WTC11 (cell line): ENCODE results near the gene DMD. TPM values are rescaled to one million over a fixed set of nuclear protein-coding genes. Genes with fewer than 3 reads are reported as not detected.

ENCODE experiments used
- ATAC-seq: fragments of 200-7000 bp; cut with Tn5 transposase; 2 replicates; pipeline ENCODE4 v1.10.0; 2021; ENCODE audit warnings: mild to moderate bottlenecking, moderate library complexity
- CTCF ChIA-PET: fragments of 300-600 bp; sonication (Branson Sonifier 250); formaldehyde crosslinking; loops from one replicate; lab custom pipeline; 2021; ENCODE audit warnings: antibody characterized with exemption; lab: Charles Lee
- POLR2A ChIA-PET: fragments of 350-600 bp; sonication (Branson Sonifier 250); formaldehyde crosslinking; loops from one replicate; lab custom pipeline; 2021; ENCODE audit warnings: antibody characterized with exemption; lab: Charles Lee
- DNase-seq: peaks from one replicate; pipeline ENCODE4 v3.0.0; 2021; ENCODE audit warnings: low spot score
- H3K27ac Mint-ChIP-seq: 2 replicates; pipeline ENCODE4 v1.8.0; 2021; ENCODE audit warnings: mixed read lengths
- H3K27me3 Mint-ChIP-seq: 2 replicates; pipeline ENCODE4 v1.8.0; 2021; ENCODE audit warnings: low read depth, mild to moderate bottlenecking, moderate library complexity, mixed read lengths
- H3K36me3 Mint-ChIP-seq: 2 replicates; pipeline ENCODE4 v1.8.0; 2021; ENCODE audit warnings: mixed read lengths
- H3K4me1 Mint-ChIP-seq: 2 replicates; pipeline ENCODE4 v1.8.0; 2022; ENCODE audit warnings: mixed read lengths
- H3K4me3 Mint-ChIP-seq: 2 replicates; pipeline ENCODE4 v1.8.0; 2021; ENCODE audit warnings: mild to moderate bottlenecking, moderate library complexity, mixed read lengths
- H3K9me3 Mint-ChIP-seq: 2 replicates; pipeline ENCODE4 v1.8.0; 2021; ENCODE audit warnings: mixed read lengths
- ATF1 ChIP-seq: sonication (generic); formaldehyde crosslinking; IDR thresholded peaks from 2 replicates; pipeline ENCODE4 v1.8.1; 2023; ENCODE audit warnings: mild to moderate bottlenecking, moderate library complexity, missing genetic modification reagents
- CBFB ChIP-seq: sonication (generic); formaldehyde crosslinking; IDR thresholded peaks from 2 replicates; pipeline ENCODE4 v1.8.1; 2022; ENCODE audit warnings: mild to moderate bottlenecking, low read depth, missing genetic modification reagents
- CREM ChIP-seq: sonication (generic); formaldehyde crosslinking; IDR thresholded peaks from 2 replicates; pipeline ENCODE4 v1.8.1; 2022; ENCODE audit warnings: mild to moderate bottlenecking, missing genetic modification reagents, moderate library complexity
- FOXP1 ChIP-seq: sonication (generic); formaldehyde crosslinking; IDR thresholded peaks from 2 replicates; pipeline ENCODE4 v1.8.0; 2022; ENCODE audit warnings: missing genetic modification reagents, mild to moderate bottlenecking, moderate library complexity, borderline replicate concordance
- HMGXB4 ChIP-seq: sonication (generic); formaldehyde crosslinking; IDR thresholded peaks from 2 replicates; pipeline ENCODE4 v1.8.1; 2023; ENCODE audit warnings: mild to moderate bottlenecking, moderate library complexity, missing genetic modification reagents
- IRF1 ChIP-seq: sonication (generic); formaldehyde crosslinking; IDR thresholded peaks from 2 replicates; pipeline ENCODE4 v1.8.0; 2023; ENCODE audit warnings: missing genetic modification reagents
- NFYB ChIP-seq: sonication (generic); formaldehyde crosslinking; conservative IDR thresholded peaks from 2 replicates; pipeline ENCODE4 v1.8.0; 2022; ENCODE audit warnings: low read depth, missing genetic modification reagents
- NR3C1 ChIP-seq: sonication (generic); formaldehyde crosslinking; conservative IDR thresholded peaks from 2 replicates; pipeline ENCODE4 v1.8.1; 2023; ENCODE audit warnings: low read depth, mild to moderate bottlenecking, missing genetic modification reagents
- SMAD3 ChIP-seq: sonication (generic); formaldehyde crosslinking; IDR thresholded peaks from 2 replicates; pipeline ENCODE4 v1.8.0; 2022; ENCODE audit warnings: missing genetic modification reagents, mild to moderate bottlenecking, borderline replicate concordance
- SMAD4 ChIP-seq: sonication (generic); formaldehyde crosslinking; IDR thresholded peaks from 2 replicates; pipeline ENCODE4 v1.8.0; 2022; ENCODE audit warnings: mild to moderate bottlenecking, missing genetic modification reagents
- TCF7 ChIP-seq: sonication (generic); formaldehyde crosslinking; IDR thresholded peaks from 2 replicates; pipeline ENCODE4 v1.8.0; 2022; ENCODE audit warnings: mild to moderate bottlenecking, low read depth, missing genetic modification reagents, moderate library complexity
- TEAD1 ChIP-seq: sonication (generic); formaldehyde crosslinking; IDR thresholded peaks from 2 replicates; pipeline ENCODE4 v1.8.0; 2022; ENCODE audit warnings: mild to moderate bottlenecking, missing genetic modification reagents
- ZBTB21 ChIP-seq: sonication (generic); formaldehyde crosslinking; IDR thresholded peaks from 2 replicates; pipeline ENCODE4 v1.8.1; 2023; ENCODE audit warnings: mild to moderate bottlenecking, missing genetic modification reagents, borderline replicate concordance
- ZNF138 ChIP-seq: sonication (generic); formaldehyde crosslinking; conservative IDR thresholded peaks from 2 replicates; pipeline ENCODE4 v1.8.1; 2022; ENCODE audit warnings: mild to moderate bottlenecking, moderate library complexity, missing genetic modification reagents
- ZNF219 ChIP-seq: sonication (generic); formaldehyde crosslinking; IDR thresholded peaks from 2 replicates; pipeline ENCODE4 v1.8.0; 2023; ENCODE audit warnings: missing genetic modification reagents, mild to moderate bottlenecking, borderline replicate concordance
- ZNF317 ChIP-seq: sonication (generic); formaldehyde crosslinking; IDR thresholded peaks from 2 replicates; pipeline ENCODE4 v1.8.1; 2023; ENCODE audit warnings: low read depth, mild to moderate bottlenecking, moderate library complexity, missing genetic modification reagents, borderline replicate concordance
- ZNF423 ChIP-seq: fragments of 250-450 bp; sonication (Bioruptor Pico); IDR thresholded peaks from 2 replicates; pipeline ENCODE4 v2.1.2; 2022; ENCODE audit warnings: mild to moderate bottlenecking, moderate library complexity
- ZNF425 ChIP-seq: fragments of 250-450 bp; sonication (Bioruptor Pico); conservative IDR thresholded peaks from 2 replicates; pipeline ENCODE4 v1.9.0; 2021; ENCODE audit warnings: mild to moderate bottlenecking
- ZNF532 ChIP-seq: fragments of 250-450 bp; sonication (Bioruptor Pico); IDR thresholded peaks from 2 replicates; pipeline ENCODE4 v1.9.0; 2021; ENCODE audit warnings: mild to moderate bottlenecking, borderline replicate concordance
- total RNA-seq: library from RNA; stranded (reverse); gene quantifications from 3 replicates; pipeline ENCODE4 v1.2.3, GENCODE V29; 2021

DMD gene
- total RNA-seq, 1 experiment from 2014 or later: 9.1 TPM

- no peak for TF ChIP-seq ZNF317 (CRISPR knock-in tag)
Observed at GRCh38 chrX:32501606-32502005, 709.7 kb downstream of the DMD start (continued).

GRCh38 chrX:32496671-32497070 lies 714.7 kb downstream of the DMD start:
- no peak for ATAC-seq
- H3K4me1 Mint-ChIP-seq: no peaks in the 10 kb centered on the region
- no peaks in the 10 kb centered on the region for H3K27me3 Mint-ChIP-seq
- no peak for DNase-seq
- CTCF ChIA-PET: no interaction called here
- TF ChIP-seq CREM (CRISPR knock-in tag): no peak
- no peak for TF ChIP-seq FOXP1 (CRISPR knock-in tag)
- no peak for TF ChIP-seq NR3C1
- no peak for TF ChIP-seq ZNF532 (CRISPR knock-in tag)
- no peak for TF ChIP-seq SMAD3 (CRISPR knock-in tag)
- no peak for TF ChIP-seq IRF1
- TF ChIP-seq ZNF138 (CRISPR knock-in tag): no peak
- no peak for TF ChIP-seq ZNF219 (CRISPR knock-in tag)
- no peak for TF ChIP-seq ATF1 (CRISPR knock-in tag)
- TF ChIP-seq ZNF423 (CRISPR knock-in tag): no peak
- TF ChIP-seq HMGXB4 (CRISPR knock-in tag): no peak
- TF ChIP-seq ZNF425: no peak
- TF ChIP-seq TEAD1: no peak
- no peak for TF ChIP-seq CBFB (CRISPR knock-in tag)
- TF ChIP-seq, all 79 proteins: peak for 0
- Mint-ChIP-seq H3K27ac (no peak overlapping the region), H3K4me3 (no peak overlapping the region), H3K9me3 (no peaks in the 10 kb centered on the region), H3K36me3 (no peaks in the 10 kb centered on the region)
- POLR2A ChIA-PET: no interaction called here

- Mint-ChIP-seq H3K36me3 (no peaks in the 10 kb centered on the region), H3K9me3 (no peaks in the 10 kb centered on the region), H3K27ac (no peak overlapping the region), H3K4me1 (no peaks in the 10 kb centered on the region), H3K27me3 (no peaks in the 10 kb centered on the region), H3K4me3 (no peak overlapping the region)
- ChIA-PET CTCF (no interaction called here), POLR2A (no interaction called here)
- DNase-seq (no peak), ATAC-seq (no peak)
- TF ChIP-seq SMAD4 (CRISPR knock-in tag) (no peak), NFYB (CRISPR knock-in tag) (no peak), TCF7 (no peak), ZBTB21 (CRISPR knock-in tag) (no peak)
Observed at GRCh38 chrX:32495855-32496254, 715.5 kb downstream of the DMD start.
